ENCODE results near the gene TMEM116. TPM values are rescaled to one million over a fixed set of nuclear protein-coding genes. Genes with fewer than 3 reads are reported as not detected.

The TMEM116 gene
- total RNA-seq, 1 donor: 10.5 TPM

- Histone ChIP-seq H3K79me2 (ENCODE audit: insufficient read depth, low read length) (peaks cover 91% of the 10 kb centered on the region), H3K27me3 (ENCODE audit: insufficient read depth, low read length) (no peaks in the 10 kb centered on the region), H3K9me3 (ENCODE audit: low read depth, low read length) (no peaks in the 10 kb centered on the region), H3K4me1 (ENCODE audit: insufficient read depth, low read length) (peaks cover 20% of the 10 kb centered on the region), H2AFZ (ENCODE audit: low read length) (no peak overlapping the region), H4K20me1 (ENCODE audit: insufficient read depth, low read length) (peaks cover 24% of the 10 kb centered on the region), H3K27ac (ENCODE audit: low read depth, low read length) (peak overlapping the region; percentile 57), H3K4me3 (ENCODE audit: insufficient read depth, low read length) (no peak overlapping the region), H3K36me3 (ENCODE audit: insufficient read depth, low read length) (peaks cover 31% of the 10 kb centered on the region), H3K4me2 (ENCODE audit: insufficient read depth, low read length) (peak overlapping the region; percentile 53)
- no peak for TF ChIP-seq CTCF (IDR thresholded peaks at IDR 0.05; ENCODE audit: extremely low read depth, low read depth, low read length)
- DNase-seq (ENCODE audit: insufficient read length, low spot score, missing footprints): peak; percentile 86
Observed at GRCh38 chr12:112018571-112019237, 5.7 kb upstream of the TMEM116 start.

- Histone ChIP-seq H4K20me1 (ENCODE audit: insufficient read depth, low read length) (peaks cover 24% of the 10 kb centered on the region), H3K9me3 (ENCODE audit: low read depth, low read length) (no peaks in the 10 kb centered on the region), H3K4me3 (ENCODE audit: insufficient read depth, low read length) (no peak overlapping the region), H3K4me2 (ENCODE audit: insufficient read depth, low read length) (no peak overlapping the region), H3K27me3 (ENCODE audit: insufficient read depth, low read length) (no peaks in the 10 kb centered on the region), H2AFZ (ENCODE audit: low read length) (no peak overlapping the region), H3K4me1 (ENCODE audit: insufficient read depth, low read length) (peaks cover 28% of the 10 kb centered on the region), H3K36me3 (ENCODE audit: insufficient read depth, low read length) (peaks cover 17% of the 10 kb centered on the region), H3K79me2 (ENCODE audit: insufficient read depth, low read length) (peaks cover 92% of the 10 kb centered on the region), H3K27ac (ENCODE audit: low read depth, low read length) (no peak overlapping the region)
- DNase-seq (ENCODE audit: insufficient read length, low spot score, missing footprints): no peak
- TF ChIP-seq CTCF (IDR thresholded peaks at IDR 0.05; ENCODE audit: extremely low read depth, low read depth, low read length): no peak
Observed at GRCh38 chr12:112017041-112017440, 4.1 kb upstream of the TMEM116 start.

- Histone ChIP-seq H3K36me3 (ENCODE audit: insufficient read depth, low read length) (peaks cover 10% of the 10 kb centered on the region), H3K9me3 (ENCODE audit: low read depth, low read length) (no peaks in the 10 kb centered on the region), H3K79me2 (ENCODE audit: insufficient read depth, low read length) (peaks cover 91% of the 10 kb centered on the region), H3K4me3 (ENCODE audit: insufficient read depth, low read length) (no peak overlapping the region), H3K27ac (ENCODE audit: low read depth, low read length) (no peak overlapping the region), H4K20me1 (ENCODE audit: insufficient read depth, low read length) (peaks cover 24% of the 10 kb centered on the region), H3K27me3 (ENCODE audit: insufficient read depth, low read length) (no peaks in the 10 kb centered on the region), H3K4me2 (ENCODE audit: insufficient read depth, low read length) (no peak overlapping the region), H3K4me1 (ENCODE audit: insufficient read depth, low read length) (peaks cover 32% of the 10 kb centered on the region), H2AFZ (ENCODE audit: low read length) (no peak overlapping the region)
- DNase-seq (ENCODE audit: insufficient read length, low spot score, missing footprints): no peak
- TF ChIP-seq CTCF (IDR thresholded peaks at IDR 0.05; ENCODE audit: extremely low read depth, low read depth, low read length): no peak
Observed at GRCh38 chr12:112015938-112016337, 3.0 kb upstream of the TMEM116 start.

GRCh38 chr12:112013601-112014402 is 837 bp upstream of the TMEM116 start:
- Histone ChIP-seq H4K20me1 (ENCODE audit: insufficient read depth, low read length) (peaks cover 19% of the 10 kb centered on the region), H3K27me3 (ENCODE audit: insufficient read depth, low read length) (no peaks in the 10 kb centered on the region), H3K4me2 (ENCODE audit: insufficient read depth, low read length) (peak overlapping the region; percentile 72), H3K27ac (ENCODE audit: low read depth, low read length) (peak overlapping the region; percentile 74), H3K4me3 (ENCODE audit: insufficient read depth, low read length) (peak overlapping the region; percentile 99), H3K4me1 (ENCODE audit: insufficient read depth, low read length) (peaks cover 24% of the 10 kb centered on the region), H3K36me3 (ENCODE audit: insufficient read depth, low read length) (no peaks in the 10 kb centered on the region), H2AFZ (ENCODE audit: low read length) (peak overlapping the region; percentile 85), H3K9me3 (ENCODE audit: low read depth, low read length) (no peaks in the 10 kb centered on the region), H3K79me2 (ENCODE audit: insufficient read depth, low read length) (peaks cover 70% of the 10 kb centered on the region)
- TF ChIP-seq CTCF (IDR thresholded peaks at IDR 0.05; ENCODE audit: extremely low read depth, low read depth, low read length): no peak
- no peak for DNase-seq (ENCODE audit: insufficient read length, low spot score, missing footprints)

Measured in osteoblast (primary cell).